K562 (cell line): ENCODE data around the gene ZBTB25. TPM values are rescaled to one million over a fixed set of nuclear protein-coding genes. Genes with fewer than 3 reads are reported as not detected.

Source experiments
- ATAC-seq: fragments of 200-7000 bp; cut with Tn5 transposase; 3 replicates; pipeline ENCODE4 v1.9.1; 2020; ENCODE audit warnings: moderate library complexity
- BruUV-seq: library from RNA; stranded (reverse); fragments of 400-500 nt; replicated peaks from 2 replicates; lab custom pipeline; 2021; lab: Mats Ljungman, UMichigan
- CTCF ChIA-PET: fragments of 300-600 bp; formaldehyde crosslinking; extraction: SDS; loops from one replicate; lab custom pipeline; 2021; ENCODE audit warnings: low intra/inter-chr PET ratio; lab: Yijun Ruan, JAX
- POLR2A ChIA-PET: fragments of 300-600, 350-650 bp; sonication (Branson Sonifier 250); formaldehyde crosslinking; extraction: SDS; loops from one replicate; lab custom pipeline; 2021; ENCODE audit warnings: antibody characterized with exemption, inconsistent platforms; lab: Yijun Ruan, JAX
- DNase-seq, 4 experiments: peaks; one replicate each; pipeline versions ENCODE4 v3.0.0 to v3.0.0-alpha.2; 2011 to 2018; ENCODE audit warnings: low spot score in 3 of 4, mixed read lengths in 3 of 4; ENCODE audit errors: extremely low read depth in 1 of 4
- FAIRE-seq: peaks from 2 replicates; lab custom pipeline; 2011; peaks lifted over from hg19 to GRCh38; lab: Jason Lieb, UNC
- H2AFZ ChIP-seq: 2 replicates; pipeline ENCODE4 v1.6.0; 2011; ENCODE audit warnings: low read depth, low read length, control low read depth, inconsistent platforms
- H3K27ac ChIP-seq: fragments of 200-600 bp; 3 replicates; pipeline ENCODE4 v1.8.0; 2011; ENCODE audit warnings: low read depth, mild to moderate bottlenecking, control low read depth, inconsistent platforms, low read length, moderate library complexity, mixed read lengths; ENCODE audit errors: extremely low read depth
- H3K27me3 ChIP-seq, 2 experiments: fragments of 300-600 bp in 1 of 2; 2 replicates in 1 of 2; 3 replicates in 1 of 2; pipeline versions ENCODE4 v1.6.0 to v1.8.0; 2011; ENCODE audit warnings: inconsistent platforms in 2 of 2, low read length in 2 of 2, mild to moderate bottlenecking in 1 of 2, mixed read lengths in 1 of 2, moderate library complexity in 1 of 2; ENCODE audit not compliant: control insufficient read depth in 2 of 2, insufficient read depth in 2 of 2
- H3K36me3 ChIP-seq: fragments of 300-600 bp; 3 replicates; pipeline ENCODE4 v1.8.0; 2011; ENCODE audit warnings: mild to moderate bottlenecking, low read length, inconsistent platforms; ENCODE audit not compliant: control insufficient read depth, insufficient read depth
- H3K4me1 ChIP-seq, 2 experiments: fragments of 200-600 bp in 1 of 2; replicated peaks in 1 of 2; 2 replicates in 1 of 2; 3 replicates in 1 of 2; pipeline versions ENCODE4 v1.5.1 to v1.8.0; 2011; ENCODE audit warnings: inconsistent platforms in 2 of 2, low read length in 2 of 2, mild to moderate bottlenecking in 1 of 2, mixed read lengths in 1 of 2, moderate library complexity in 1 of 2; ENCODE audit not compliant: control insufficient read depth in 2 of 2, insufficient read depth in 2 of 2
- H3K4me2 ChIP-seq: 2 replicates; pipeline ENCODE4 v1.6.1; 2011; ENCODE audit warnings: low read length, control low read depth, inconsistent platforms, mixed read lengths; ENCODE audit not compliant: insufficient read depth
- H3K4me3 ChIP-seq: fragments of 200-600 bp; sonication (generic), shearing (Covaris generic); 2 replicates; pipeline ENCODE4 v1.5.1; 2016; ENCODE audit warnings: control low read depth, inconsistent platforms
- H3K79me2 ChIP-seq: fragments of 200-600 bp; 3 replicates; pipeline ENCODE4 v1.8.0; 2011; ENCODE audit warnings: low read length, inconsistent platforms; ENCODE audit not compliant: control insufficient read depth, insufficient read depth
- H3K9ac ChIP-seq, 2 experiments: 2 replicates each; pipeline versions ENCODE4 v1.6.0 to v1.6.1; 2011; ENCODE audit warnings: low read depth in 2 of 2, low read length in 2 of 2, control low read depth in 1 of 2, inconsistent platforms in 1 of 2, mild to moderate bottlenecking in 1 of 2, mixed read lengths in 1 of 2; ENCODE audit not compliant: insufficient read depth in 1 of 2
- H3K9me1 ChIP-seq: one replicate; pipeline ENCODE4 v1.6.0; 2011; ENCODE audit warnings: inconsistent platforms, mild to moderate bottlenecking, low read length, moderate library complexity; ENCODE audit not compliant: control insufficient read depth, insufficient read depth
- H3K9me3 ChIP-seq: replicated peaks from 2 replicates; pipeline ENCODE4 v1.5.1; 2011; ENCODE audit warnings: low read depth, low read length, inconsistent platforms; ENCODE audit not compliant: control insufficient read depth, insufficient read depth
- H4K20me1 ChIP-seq: replicated peaks from 2 replicates; pipeline ENCODE4 v1.6.1; 2011; ENCODE audit warnings: low read length, inconsistent platforms, mixed read lengths; ENCODE audit not compliant: control insufficient read depth, insufficient read depth
- MAFK ChIP-seq: IDR thresholded peaks from 2 replicates; pipeline ENCODE4 v1.6.1; 2011; ENCODE audit warnings: low read length, improper control_type of control experiment
- MTA1 ChIP-seq: fragments of 450-650 bp; IDR thresholded peaks from 2 replicates; pipeline ENCODE4 v1.6.1; 2017; ENCODE audit warnings: borderline replicate concordance
- SMARCC2 ChIP-seq: fragments of 450-650 bp; IDR thresholded peaks from 2 replicates; pipeline ENCODE4 v1.6.1; 2017; ENCODE audit warnings: antibody characterized with exemption, moderate library complexity, mild to moderate bottlenecking, low read depth
- ZNF253 ChIP-seq: fragments of 250-450 bp; sonication (Bioruptor Pico); conservative IDR thresholded peaks from 2 replicates; pipeline ENCODE4 v1.6.1; 2021; ENCODE audit warnings: mild to moderate bottlenecking
- ZNF436 ChIP-seq: fragments of 250-450, 450-650 bp; sonication (Bioruptor Pico); formaldehyde crosslinking; IDR thresholded peaks from 2 replicates; pipeline ENCODE4 v1.7.0; 2020; ENCODE audit warnings: mild to moderate bottlenecking
- ZNF449 ChIP-seq: fragments of 250-450 bp; sonication (Bioruptor Pico); IDR thresholded peaks from 2 replicates; pipeline ENCODE4 v1.8.0; 2022; ENCODE audit warnings: moderate library complexity, mild to moderate bottlenecking, inconsistent platforms
- ZNF695 ChIP-seq: fragments of 450-650 bp; formaldehyde crosslinking; IDR thresholded peaks from 2 replicates; pipeline ENCODE4 v1.4.0; 2020; ENCODE audit warnings: mild to moderate bottlenecking, moderate library complexity
- ZNF79 ChIP-seq: fragments of 250-450 bp; sonication (Bioruptor Pico); IDR thresholded peaks from 2 replicates; pipeline ENCODE4 v1.4.0; 2020; ENCODE audit warnings: low read depth, mild to moderate bottlenecking, moderate library complexity
- WGBS: fragments of 100-300 bp; shearing (Covaris generic); methylation state at CpG from one replicate; pipeline ENCODE4 v1.1.6; 2016; ENCODE audit warnings: low coverage, mixed read lengths; ENCODE audit not compliant: insufficient coverage; ENCODE audit errors: missing lambda C conversion rate; 5-methylcytosine and 5-hydroxymethylcytosine counted together
- in situ Hi-C: fragments of 300-500 bp; cut with MboI; formaldehyde crosslinking; loops from 4 replicates; pipeline ENCODE4 v1.15.0; 2018; ENCODE audit warnings: inconsistent platforms, mixed read lengths
- intact Hi-C: fragments of 100-400 bp; cut with micrococcal nuclease; formaldehyde crosslinking; loops from 2 replicates; pipeline ENCODE4 v1.14.2; 2022
- polyA plus RNA-seq, 8 experiments: library from polyadenylated mRNA; depleted of rRNA in 4 of 8; stranded (reverse) in 5 of 8; unstranded in 3 of 8; fragments of >200 nt; fragmentation: Nextera tagmentation in 2 of 8; fragmentation: Illumina TruSeq in 1 of 8; extraction: Ambion mirVana in 2 of 8; extraction: Trizol in 1 of 8; gene quantifications; 2 replicates each; pipeline versions ENCODE4 v1.2.1 to v1.2.3, GENCODE V29; 2011 to 2014; ENCODE audit warnings: inconsistent platforms in 1 of 8, missing spikeins in 1 of 8
- total RNA-seq, 7 experiments: library from RNA; depleted of rRNA in 6 of 7; stranded (reverse); fragments of >200 nt in 6 of 7; fragmentation: Illumina TruSeq in 2 of 7; extraction: Trizol in 2 of 7; gene quantifications; 2 replicates each; pipeline versions ENCODE4 v1.2.1 to v1.2.3, GENCODE V29; 2011 to 2021; ENCODE audit warnings: low replicate concordance in 1 of 7

The ZBTB25 gene
- total and polyA plus RNA-seq, 9 of the 15 experiments (the other 6 are each of a cell fraction or from before 2014, with no cell fraction given) = 0.61 to 3.9 (median 2.3) TPM

- H4K20me1 ChIP-seq = no peaks in the 10 kb centered on the region
- 0 out of 2 replicates have a peak overlapping the region, but pooled peaks have one; percentile 90 for H2AFZ ChIP-seq
- no peaks in the 10 kb centered on the region for H3K9me3 ChIP-seq
- intact Hi-C loops = no loop called here
- peak overlapping the region; percentile 78 for H3K4me2 ChIP-seq
- peak overlapping the region; percentile 91; the same call in 1 of the 3 replicates for H3K27ac ChIP-seq
- no peaks in the 10 kb centered on the region; the same call in 2 of the 3 replicates for H3K36me3 ChIP-seq
- H3K4me1 ChIP-seq = peaks cover 25 to 29% of the 10 kb centered on the region in 2 experiments
- DNase-seq (no peak), FAIRE-seq (no peak), ATAC-seq (no peak)
- peak overlapping the region; percentile 85 to 89; a peak in 3 of 4 replicates for H3K9ac ChIP-seq
- H3K9me1 ChIP-seq = no peaks in the 10 kb centered on the region
- TF ChIP-seq ZNF253 (CRISPR knock-in tag) = no peak
- TF ChIP-seq SMARCC2 = no peak
- TF ChIP-seq ZNF79 (CRISPR knock-in tag) = no peak
- no peak for TF ChIP-seq ZNF695 (CRISPR knock-in tag)
- no peak for TF ChIP-seq MTA1
- TF ChIP-seq ZNF449 = no peak
- TF ChIP-seq ZNF436 = no peak
- no peak for TF ChIP-seq MAFK
- peaks cover 36% of the 10 kb centered on the region for H3K79me2 ChIP-seq
- POLR2A ChIA-PET = interaction anchor here (1.0 kb wide), 1 partner anchor 134 kb away, joined by 4 read pairs; no protein-coding TSS in a partner anchor
- CTCF ChIA-PET = no interaction called here
- no TSS peak for BruUV-seq
- WGBS = 56% methylated on average over 5 of the region's 6 CpGs
- H3K27me3 ChIP-seq = no peaks in the 10 kb centered on the region
- in situ Hi-C loops = no loop called here
- peak overlapping the region; percentile 64 for H3K4me3 ChIP-seq
Observed at GRCh38 chr14:64502456-64502855, 1.2 kb downstream of the ZBTB25 start.
